GM12873 (cell line): Measurements from ENCODE around the gene KRTAP3-3.

Experiments
- CTCF ChIP-seq: IDR thresholded peaks from 2 replicates; pipeline ENCODE4 v1.5.1; 2012; ENCODE audit warnings: low read depth, mild to moderate bottlenecking, moderate library complexity, low read length, control low read depth; ENCODE audit not compliant: insufficient read depth; ENCODE audit errors: missing control alignments

Gene KRTAP3-3

DNA sequence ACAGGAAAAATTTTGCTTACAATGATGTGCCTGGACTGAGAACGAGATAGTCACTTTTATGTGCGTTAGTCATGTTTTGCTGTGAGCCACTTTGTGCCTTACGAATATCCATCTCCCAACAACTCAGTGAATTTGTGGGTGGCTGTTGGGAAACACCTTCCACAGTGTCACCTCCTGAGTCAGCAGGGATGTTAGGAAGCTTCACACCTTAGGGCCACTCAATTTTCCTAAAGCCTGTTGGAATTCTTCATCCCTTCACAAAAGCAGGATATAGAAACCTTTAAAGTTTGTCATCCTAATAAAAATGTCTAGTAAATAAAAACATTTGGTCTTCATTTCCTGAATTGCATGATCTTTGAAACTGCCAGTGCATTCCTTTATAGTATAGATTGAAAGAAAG, 19.2 kb upstream of the KRTAP3-3 start:
- TF ChIP-seq CTCF, result no peak

DNA sequence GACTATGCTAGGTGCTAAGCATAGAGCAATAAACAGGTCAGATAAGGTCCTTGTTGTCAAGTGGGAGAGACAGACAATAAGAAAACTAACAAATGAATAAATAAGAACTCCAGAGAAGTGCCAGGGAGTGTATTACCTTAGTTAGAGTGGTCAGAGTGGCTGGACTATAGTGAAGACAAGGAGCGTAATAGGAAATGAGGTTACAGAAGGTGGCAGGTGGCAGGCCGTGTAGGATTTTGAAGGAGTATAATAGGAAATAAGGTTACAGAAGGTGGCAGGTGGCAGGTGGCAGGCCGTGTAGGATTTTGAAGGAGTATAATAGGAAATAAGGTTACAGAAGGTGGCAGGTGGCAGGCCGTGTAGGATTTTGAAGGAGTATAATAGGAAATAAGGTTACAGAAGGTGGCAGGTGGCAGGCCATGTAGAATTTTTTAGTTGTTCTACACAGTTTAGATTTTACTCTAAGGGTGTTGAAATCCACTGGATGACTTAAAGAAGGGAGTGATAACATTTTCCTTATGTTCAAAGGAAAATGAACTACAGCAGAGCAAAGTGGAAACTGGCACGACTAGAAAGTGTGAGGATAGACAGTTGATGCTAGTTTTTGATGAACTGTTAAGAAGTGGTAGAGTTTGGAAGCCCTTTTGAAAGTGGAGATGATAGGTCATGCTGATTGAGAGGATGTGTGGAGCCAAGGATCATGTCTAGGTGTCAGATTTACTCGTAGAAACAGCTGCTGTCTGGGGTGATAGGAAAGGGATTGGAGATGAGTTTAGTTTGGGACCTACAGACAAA, 18.6 kb upstream of the KRTAP3-3 start:
- no peak for TF ChIP-seq CTCF

DNA sequence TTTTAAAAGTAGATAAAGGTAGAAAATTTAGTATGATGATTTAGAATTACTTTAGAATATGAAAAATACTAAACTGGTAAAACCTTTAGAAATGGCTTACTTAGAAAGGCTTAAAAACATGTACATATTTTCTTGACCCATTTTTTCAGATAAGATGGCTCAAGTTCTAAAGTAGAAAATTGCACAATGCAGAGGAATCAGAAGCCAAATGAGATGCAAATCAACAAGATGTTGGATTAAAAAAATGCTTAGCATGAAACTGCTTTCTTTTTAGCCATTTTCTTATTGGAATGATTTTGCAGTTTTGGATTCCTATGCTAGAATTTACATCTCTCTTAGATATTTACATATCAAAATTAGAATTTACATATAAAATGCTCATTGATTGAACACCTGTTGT, 16.5 kb upstream of the KRTAP3-3 start:
- TF ChIP-seq CTCF, result no peak

DNA sequence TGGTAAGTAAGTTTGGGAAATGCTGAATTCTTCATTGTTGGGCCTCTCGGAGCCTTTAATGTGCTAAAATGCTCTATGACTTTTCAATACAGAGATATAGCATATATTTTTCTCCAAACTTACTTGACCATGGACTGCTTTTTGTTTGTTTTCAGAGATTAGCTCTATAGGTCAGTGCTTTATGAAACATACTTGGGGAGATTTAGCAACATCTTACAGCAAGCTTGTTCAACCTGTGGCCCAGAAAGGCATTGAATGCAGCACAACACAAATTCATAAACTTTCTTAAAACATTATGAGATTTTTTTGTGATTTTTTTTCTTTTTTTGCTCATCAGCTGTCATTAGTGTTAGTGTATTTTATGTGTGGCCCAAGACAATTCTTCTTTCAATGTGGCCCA, 16.0 kb upstream of the KRTAP3-3 start:
- TF ChIP-seq CTCF, result no peak

DNA sequence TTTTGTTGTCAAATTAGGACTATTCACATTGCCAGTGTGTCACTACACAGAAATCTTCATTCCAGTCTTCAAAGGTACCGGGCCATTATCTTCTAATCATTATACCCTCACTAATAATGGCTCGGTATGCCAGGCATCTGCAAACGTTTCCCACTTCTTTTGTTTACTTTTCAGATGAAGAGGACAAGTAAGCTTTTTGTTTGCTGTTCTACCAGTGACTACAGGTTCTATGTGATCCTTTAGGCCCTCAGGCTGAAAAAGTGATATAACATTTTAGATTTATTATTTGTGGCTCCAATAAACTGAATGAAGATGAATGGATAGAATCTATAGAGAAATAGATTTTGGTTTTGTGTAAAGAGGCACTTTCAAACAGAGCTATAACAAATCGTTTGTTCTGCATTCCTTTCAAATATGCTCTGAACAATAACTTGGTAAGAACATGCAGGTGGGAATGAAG, 15.4 kb upstream of the KRTAP3-3 start:
- no peak for TF ChIP-seq CTCF

GRCh38 chr17:41008811-41009210, 14.8 kb upstream of the KRTAP3-3 start, which contains the start of gene KRTAP3-1:
Gene KRTAP3-1 (minus strand): TSS chr17:41009128. CDS start chr17:41009074, 54 bp downstream.
- no peak for TF ChIP-seq CTCF

- TF ChIP-seq CTCF, result no peak
Observed at GRCh38 chr17:41004397-41004796, 10.4 kb upstream of the KRTAP3-3 start.
